ENCODE measurements around the gene SLC38A6. TPM values are rescaled to one million over a fixed set of nuclear protein-coding genes. Genes with fewer than 3 reads are reported as not detected.

SLC38A6 gene
- total and polyA plus RNA-seq, 10 of the 15 experiments (the other 5 are each of a cell fraction or from before 2014, with no cell fraction given) = 2.0 to 7.0 (median 3.7) TPM

- 51% methylated on average over 3 of the region's 4 CpGs for WGBS (ENCODE audit: insufficient coverage, insufficient replicate concordance, low lambda C conversion rate, missing lambda C conversion rate)
- BruUV-seq (replicated peaks) = no TSS peak
- Histone ChIP-seq H3K79me2 (ENCODE audit: control insufficient read depth, insufficient read depth, low read length) (no peaks in the 10 kb centered on the region), H2AFZ (ENCODE audit: control insufficient read depth, low read depth, low read length) (no peak overlapping the region), H3K4me1 (ENCODE audit: control insufficient read depth, insufficient read depth, low read length) (peaks cover 31% of the 10 kb centered on the region), H3K27ac (ENCODE audit: control insufficient read depth, insufficient read depth) (no peak overlapping the region), H3K27me3 (replicated peaks in 1 of 2; ENCODE audit: control insufficient read depth in 2 of 2, insufficient read depth in 2 of 2, low read length in 1 of 2) (no peaks in the 10 kb centered on the region), H4K20me1 (ENCODE audit: control insufficient read depth, insufficient read depth) (no peaks in the 10 kb centered on the region), H3K9ac (ENCODE audit: control insufficient read depth, insufficient read depth, low read length) (no peak overlapping the region), H3K4me2 (ENCODE audit: control insufficient read depth, insufficient read depth) (no peak overlapping the region), H3K9me3 (replicated peaks; ENCODE audit: control insufficient read depth, insufficient read depth, low read length) (no peaks in the 10 kb centered on the region; the same call in 2 of the 3 replicates), H3K36me3 (ENCODE audit: control insufficient read depth in 2 of 2, insufficient read depth in 2 of 2, low read length in 1 of 2) (no peaks in the 10 kb centered on the region), H3K4me3 (no peak overlapping the region)
- ChIA-PET SMC1A (ENCODE audit: uncharacterized antibody, unreplicated experiment) (interaction anchor here (0.6 kb wide), 1 partner anchor 268 kb away, joined by 3 read pairs; no protein-coding TSS in a partner anchor), RAD21 (ENCODE audit: unreplicated experiment) (no interaction called here), POLR2A (interaction anchor here (0.6 kb wide), 1 partner anchor 115 kb away, joined by 3 read pairs; no protein-coding TSS in a partner anchor), CTCF (no interaction called here)
- no peak for ATAC-seq
- TF ChIP-seq YBX1 (IDR thresholded peaks at IDR 0.05) = no peak
- peak; percentile 15 for TF ChIP-seq MEF2B (IDR thresholded peaks at IDR 0.05; ENCODE audit: partially characterized antibody, poor library complexity, severe bottlenecking)
- FAIRE-seq = no peak
- intact Hi-C loops (cut with micrococcal nuclease; ENCODE audit: unreplicated experiment) (no loop called here), in situ Hi-C loops (cut with MboI) (no loop called here)
- no peak for DNase-seq (ENCODE audit: low read depth, low spot score)
Measured at GRCh38 chr14:61099216-61099835, 118.3 kb downstream of the SLC38A6 start.

DNA sequence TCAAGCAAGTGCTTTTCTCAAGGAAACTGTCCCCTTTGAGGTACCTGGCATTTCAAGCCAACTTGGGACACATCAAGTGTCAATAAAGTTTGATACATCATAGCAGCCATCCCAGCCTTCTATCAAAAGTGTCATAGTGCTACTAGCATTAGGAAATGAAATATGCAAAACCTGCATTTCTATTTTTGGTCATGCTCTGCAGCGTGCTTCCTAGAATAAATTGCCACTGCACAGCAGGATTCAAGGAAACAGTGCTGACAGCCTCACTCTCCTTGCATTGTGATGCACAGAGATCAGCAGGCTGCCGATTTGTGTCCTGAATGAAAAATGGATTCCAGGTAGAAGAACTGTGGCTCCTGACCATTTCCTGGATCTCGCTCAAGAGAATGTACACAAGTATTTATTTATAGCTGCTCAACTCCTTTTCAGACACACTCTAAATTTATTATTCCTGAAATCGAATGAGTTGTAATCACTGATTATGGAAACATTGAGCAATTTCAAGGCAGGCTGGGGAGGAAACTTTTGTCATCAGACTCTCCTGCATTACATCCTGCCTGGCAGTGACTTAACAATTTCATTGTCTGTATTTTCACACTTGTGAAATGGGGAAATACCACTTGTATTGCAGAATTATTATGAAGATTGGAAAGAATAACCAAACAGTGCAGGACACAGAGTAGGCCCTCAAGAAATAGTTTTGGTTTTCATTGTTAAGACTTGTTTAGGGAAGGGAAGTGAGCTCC is 120.9 kb downstream of the SLC38A6 start:
- Histone ChIP-seq H3K9ac (ENCODE audit: control insufficient read depth, insufficient read depth, low read length) (0 out of 2 replicates have a peak overlapping the region, but pooled peaks have one; percentile 9), H3K27ac (ENCODE audit: control insufficient read depth, insufficient read depth) (peak overlapping the region; percentile 59), H4K20me1 (ENCODE audit: control insufficient read depth, insufficient read depth) (no peaks in the 10 kb centered on the region), H3K79me2 (ENCODE audit: control insufficient read depth, insufficient read depth, low read length) (no peaks in the 10 kb centered on the region), H3K9me3 (replicated peaks; ENCODE audit: control insufficient read depth, insufficient read depth, low read length) (no peaks in the 10 kb centered on the region; the same call in 2 of the 3 replicates), H3K4me3 (no peak overlapping the region), H3K4me2 (ENCODE audit: control insufficient read depth, insufficient read depth) (peak overlapping the region; percentile 56), H3K36me3 (ENCODE audit: control insufficient read depth in 2 of 2, insufficient read depth in 2 of 2, low read length in 1 of 2) (no peaks in the 10 kb centered on the region), H2AFZ (ENCODE audit: control insufficient read depth, low read depth, low read length) (peak overlapping the region; percentile 72), H3K27me3 (replicated peaks in 1 of 2; ENCODE audit: control insufficient read depth in 2 of 2, insufficient read depth in 2 of 2, low read length in 1 of 2) (no peaks in the 10 kb centered on the region), H3K4me1 (ENCODE audit: control insufficient read depth, insufficient read depth, low read length) (peaks cover 31% of the 10 kb centered on the region)
- ATAC-seq (no peak), FAIRE-seq (no peak), DNase-seq (ENCODE audit: low read depth, low spot score) (no peak)
- intact Hi-C loops (cut with micrococcal nuclease; ENCODE audit: unreplicated experiment) = no loop called here
- ChIA-PET POLR2A (no interaction called here), SMC1A (ENCODE audit: uncharacterized antibody, unreplicated experiment) (interaction anchor here (0.7 kb wide), 1 partner anchor 53 kb away, joined by 3 read pairs; no protein-coding TSS in a partner anchor), RAD21 (ENCODE audit: unreplicated experiment) (no interaction called here), CTCF (interaction anchor here (1.0 kb wide), 1 partner anchor 9 kb away, joined by 3 read pairs; no protein-coding TSS in a partner anchor)
- 0% methylated on average over 4 of the region's 4 CpGs for WGBS (ENCODE audit: insufficient coverage, insufficient replicate concordance, low lambda C conversion rate, missing lambda C conversion rate)
- in situ Hi-C loops (cut with MboI) = no loop called here
- no TSS peak for BruUV-seq (replicated peaks)
- peak; percentile 54; the same call in 1 of the 3 replicates for TF ChIP-seq POU2F2 (IDR thresholded peaks at IDR 0.05; ENCODE audit: borderline replicate concordance, low read depth, low read length)
- TF ChIP-seq IKZF2 (IDR thresholded peaks at IDR 0.05) = peak in 1 of 2 experiments; percentile 29; a peak in 2 of 4 replicates
- TF ChIP-seq MEF2B (IDR thresholded peaks at IDR 0.05; ENCODE audit: partially characterized antibody, poor library complexity, severe bottlenecking) = peak; percentile 16
- no peak for TF ChIP-seq JUND (IDR thresholded peaks at IDR 0.05; ENCODE audit: low read depth, low read length)
- TF ChIP-seq EED (IDR thresholded peaks at IDR 0.05; ENCODE audit: low read depth) = no peak
- no peak for TF ChIP-seq MYC (IDR thresholded peaks at IDR 0.05; ENCODE audit: insufficient read depth, insufficient read length, insufficient replicate concordance, low read length, severe bottlenecking)
- TF ChIP-seq, protein P1, sequence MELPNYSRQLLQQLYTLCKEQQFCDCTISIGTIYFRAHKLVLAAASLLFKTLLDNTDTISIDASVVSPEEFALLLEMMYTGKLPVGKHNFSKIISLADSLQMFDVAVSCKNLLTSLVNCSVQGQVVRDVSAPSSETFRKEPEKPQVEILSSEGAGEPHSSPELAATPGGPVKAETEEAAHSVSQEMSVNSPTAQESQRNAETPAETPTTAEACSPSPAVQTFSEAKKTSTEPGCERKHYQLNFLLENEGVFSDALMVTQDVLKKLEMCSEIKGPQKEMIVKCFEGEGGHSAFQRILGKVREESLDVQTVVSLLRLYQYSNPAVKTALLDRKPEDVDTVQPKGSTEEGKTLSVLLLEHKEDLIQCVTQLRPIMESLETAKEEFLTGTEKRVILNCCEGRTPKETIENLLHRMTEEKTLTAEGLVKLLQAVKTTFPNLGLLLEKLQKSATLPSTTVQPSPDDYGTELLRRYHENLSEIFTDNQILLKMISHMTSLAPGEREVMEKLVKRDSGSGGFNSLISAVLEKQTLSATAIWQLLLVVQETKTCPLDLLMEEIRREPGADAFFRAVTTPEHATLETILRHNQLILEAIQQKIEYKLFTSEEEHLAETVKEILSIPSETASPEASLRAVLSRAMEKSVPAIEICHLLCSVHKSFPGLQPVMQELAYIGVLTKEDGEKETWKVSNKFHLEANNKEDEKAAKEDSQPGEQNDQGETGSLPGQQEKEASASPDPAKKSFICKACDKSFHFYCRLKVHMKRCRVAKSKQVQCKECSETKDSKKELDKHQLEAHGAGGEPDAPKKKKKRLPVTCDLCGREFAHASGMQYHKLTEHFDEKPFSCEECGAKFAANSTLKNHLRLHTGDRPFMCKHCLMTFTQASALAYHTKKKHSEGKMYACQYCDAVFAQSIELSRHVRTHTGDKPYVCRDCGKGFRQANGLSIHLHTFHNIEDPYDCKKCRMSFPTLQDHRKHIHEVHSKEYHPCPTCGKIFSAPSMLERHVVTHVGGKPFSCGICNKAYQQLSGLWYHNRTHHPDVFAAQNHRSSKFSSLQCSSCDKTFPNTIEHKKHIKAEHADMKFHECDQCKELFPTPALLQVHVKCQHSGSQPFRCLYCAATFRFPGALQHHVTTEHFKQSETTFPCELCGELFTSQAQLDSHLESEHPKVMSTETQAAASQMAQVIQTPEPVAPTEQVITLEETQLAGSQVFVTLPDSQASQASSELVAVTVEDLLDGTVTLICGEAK (IDR thresholded peaks at IDR 0.05; ENCODE audit: borderline replicate concordance) = peak; percentile 83
